GM19395 (cell line): Measurements from ENCODE around the gene MITF.

Experiments used
- ATAC-seq: cut with Tn5 transposase; IDR thresholded peaks from one replicate; pipeline ENCODE4 v1.9.1; 2021; ENCODE audit warnings: mild to moderate bottlenecking, moderate library complexity; ENCODE audit not compliant: unreplicated experiment

The MITF gene, protein sequence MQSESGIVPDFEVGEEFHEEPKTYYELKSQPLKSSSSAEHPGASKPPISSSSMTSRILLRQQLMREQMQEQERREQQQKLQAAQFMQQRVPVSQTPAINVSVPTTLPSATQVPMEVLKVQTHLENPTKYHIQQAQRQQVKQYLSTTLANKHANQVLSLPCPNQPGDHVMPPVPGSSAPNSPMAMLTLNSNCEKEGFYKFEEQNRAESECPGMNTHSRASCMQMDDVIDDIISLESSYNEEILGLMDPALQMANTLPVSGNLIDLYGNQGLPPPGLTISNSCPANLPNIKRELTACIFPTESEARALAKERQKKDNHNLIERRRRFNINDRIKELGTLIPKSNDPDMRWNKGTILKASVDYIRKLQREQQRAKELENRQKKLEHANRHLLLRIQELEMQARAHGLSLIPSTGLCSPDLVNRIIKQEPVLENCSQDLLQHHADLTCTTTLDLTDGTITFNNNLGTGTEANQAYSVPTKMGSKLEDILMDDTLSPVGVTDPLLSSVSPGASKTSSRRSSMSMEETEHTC

DNA sequence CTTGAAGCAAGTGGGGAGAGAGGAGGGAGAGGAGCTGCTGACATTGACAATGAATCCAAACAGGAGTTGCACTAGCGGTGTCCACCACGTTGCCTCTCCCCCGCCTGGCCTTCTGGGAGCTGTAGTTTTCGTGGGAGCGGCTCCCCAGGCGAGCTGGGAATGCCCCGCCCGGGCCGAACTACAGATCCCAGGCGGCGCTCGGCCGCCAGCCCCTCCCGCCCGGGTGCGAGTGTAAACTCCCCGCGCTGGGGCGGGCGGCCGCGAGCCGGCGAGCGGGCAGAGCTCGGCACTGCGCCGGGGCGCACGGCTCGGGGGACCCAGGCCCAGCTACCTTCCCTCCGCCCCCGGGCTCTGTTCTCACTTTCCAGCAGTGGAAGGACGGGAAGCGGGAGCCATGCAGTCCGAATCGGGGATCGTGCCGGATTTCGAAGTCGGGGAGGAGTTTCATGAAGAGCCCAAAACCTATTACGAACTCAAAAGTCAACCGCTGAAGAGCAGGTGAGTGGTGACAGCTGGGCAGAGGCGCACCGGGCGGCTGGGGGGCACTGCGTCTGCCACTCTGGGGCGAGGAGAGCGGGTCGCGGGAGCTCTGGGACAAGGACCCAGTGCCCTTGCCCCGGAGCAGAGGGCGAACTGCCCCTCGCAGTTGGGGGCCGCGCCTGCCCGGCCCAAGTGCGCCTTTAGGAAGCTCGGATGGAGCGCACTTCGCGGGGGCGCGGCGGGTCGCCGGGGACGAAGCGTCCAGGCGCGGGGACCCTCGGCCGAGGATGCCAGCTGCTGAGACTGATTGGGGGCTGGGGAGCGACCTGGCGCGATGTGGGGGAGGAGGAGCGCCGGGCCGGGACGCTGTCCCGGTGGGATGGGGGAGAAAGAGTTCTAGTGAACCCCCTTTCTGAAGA, at the start of gene MITF:
Gene MITF, plus strand, starts transcription at position 261 of the 899 bp plus-strand sequence. Its CDS starts 134 bp downstream, at position 395.
- ATAC-seq = peak; percentile 96

DNA sequence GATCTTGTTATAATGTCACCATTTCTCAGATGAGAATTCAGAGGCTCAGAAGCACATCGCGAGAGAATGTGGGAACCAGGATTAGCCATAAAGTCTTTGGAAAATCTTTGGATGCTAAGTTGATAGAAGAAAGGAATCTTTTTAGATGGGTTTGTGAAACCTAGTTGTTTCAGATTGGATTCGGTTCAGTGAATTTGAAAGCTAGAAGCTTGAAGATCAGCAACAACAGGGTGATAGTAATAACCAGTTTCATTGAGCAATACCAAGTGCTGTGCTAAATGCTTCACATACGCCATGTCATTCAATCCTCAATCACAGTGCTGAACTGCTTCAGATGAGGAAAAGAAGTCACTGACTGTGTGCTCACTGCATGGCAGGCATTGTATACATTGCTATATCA, 47.4 kb upstream of the MITF start:
- no peak for ATAC-seq

DNA sequence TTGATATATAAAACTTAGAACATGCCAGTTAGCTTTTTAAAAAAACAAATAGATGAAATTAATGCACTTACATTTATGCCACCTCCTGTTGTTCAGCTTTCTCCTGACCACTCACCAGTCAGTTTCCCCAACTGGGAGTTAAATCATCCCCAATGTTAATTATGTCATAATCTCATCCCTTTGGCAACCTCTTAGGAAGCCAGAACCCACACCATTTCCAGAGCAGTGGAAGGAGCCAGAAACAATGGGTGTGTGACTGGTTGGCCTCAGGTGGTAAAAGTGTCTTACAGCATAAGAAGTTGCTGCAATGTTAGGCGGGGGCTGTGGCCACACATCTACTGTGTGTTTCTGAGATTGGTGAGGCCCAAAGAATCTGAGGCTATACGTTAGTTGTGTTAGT, 46.5 kb upstream of the MITF start:
- no peak for ATAC-seq

DNA sequence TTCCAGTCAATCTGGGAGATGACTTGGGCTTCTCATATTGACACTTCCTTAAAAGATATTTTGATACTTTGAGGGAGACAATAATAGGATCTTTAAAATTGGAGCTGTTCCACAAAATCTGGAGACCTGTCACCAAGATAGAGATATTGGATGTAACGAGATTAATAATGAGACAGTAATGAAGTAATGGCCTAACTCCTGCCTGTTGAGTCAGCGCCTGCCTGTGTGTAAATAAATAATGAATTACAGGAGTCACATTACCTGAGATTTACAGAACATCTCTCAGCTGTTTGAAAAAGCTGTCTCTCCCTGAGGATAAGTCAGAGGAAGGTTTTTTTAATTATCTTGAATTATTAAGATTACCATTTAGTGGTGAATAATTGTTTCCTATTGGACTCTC, 43.8 kb upstream of the MITF start:
- no peak for ATAC-seq

DNA sequence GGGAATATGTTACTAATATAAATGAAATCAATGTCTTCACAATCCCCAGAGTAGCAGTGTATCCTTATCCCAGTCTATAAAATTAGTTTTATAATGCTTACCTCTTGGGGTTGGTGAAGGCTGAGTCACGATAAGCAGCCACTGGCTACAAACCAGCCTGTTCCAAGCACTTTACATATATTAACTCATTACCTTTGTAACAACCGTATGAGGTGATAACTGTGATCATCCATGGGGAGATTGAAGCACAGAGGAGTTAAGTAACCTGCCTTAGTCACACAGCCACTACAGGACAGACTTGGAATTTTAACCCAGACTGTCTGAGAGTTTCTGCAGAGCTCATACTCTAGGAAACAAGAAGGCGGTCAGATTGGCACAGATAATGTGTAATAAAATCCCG, 43.3 kb upstream of the MITF start:
- ATAC-seq = no peak

DNA sequence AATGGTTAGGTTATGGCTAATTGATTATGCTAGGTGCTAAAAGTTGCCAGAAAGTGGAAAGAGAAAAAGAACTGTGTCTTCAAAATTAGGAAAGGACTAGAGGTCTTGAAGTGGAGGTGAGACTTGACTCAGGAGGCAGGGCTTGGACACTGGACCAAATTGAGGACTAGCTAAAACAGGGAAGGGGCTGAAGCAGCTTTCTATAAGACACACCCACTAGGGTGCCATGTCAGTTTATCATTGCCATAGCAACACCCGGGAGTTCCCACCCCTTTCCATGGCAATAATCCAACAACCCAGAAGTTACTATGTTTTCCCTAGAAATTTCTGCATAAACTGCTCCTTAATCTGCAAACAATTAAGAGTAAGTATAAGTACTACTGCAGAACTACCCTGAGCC, 42.9 kb upstream of the MITF start:
- ATAC-seq = no peak

DNA sequence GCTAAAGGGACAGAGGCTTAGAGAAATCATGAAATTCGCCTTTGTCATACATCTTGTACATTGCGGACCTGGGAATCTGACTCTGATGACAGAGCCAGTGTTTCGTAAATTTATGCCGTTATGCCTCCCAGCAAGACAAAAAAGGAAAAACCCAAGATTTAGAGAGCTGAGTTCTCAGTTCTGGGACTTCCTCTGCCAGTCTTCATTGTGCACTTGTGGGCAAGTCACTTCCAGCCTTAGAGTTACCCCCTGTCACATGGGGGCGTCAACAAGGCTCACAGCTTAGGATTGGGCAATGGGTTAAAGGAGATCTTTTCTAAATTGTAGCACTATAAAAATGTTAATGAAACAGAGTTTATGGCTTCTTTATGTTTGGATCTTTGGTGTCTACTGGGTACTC, 41.9 kb upstream of the MITF start:
- ATAC-seq = no peak

DNA sequence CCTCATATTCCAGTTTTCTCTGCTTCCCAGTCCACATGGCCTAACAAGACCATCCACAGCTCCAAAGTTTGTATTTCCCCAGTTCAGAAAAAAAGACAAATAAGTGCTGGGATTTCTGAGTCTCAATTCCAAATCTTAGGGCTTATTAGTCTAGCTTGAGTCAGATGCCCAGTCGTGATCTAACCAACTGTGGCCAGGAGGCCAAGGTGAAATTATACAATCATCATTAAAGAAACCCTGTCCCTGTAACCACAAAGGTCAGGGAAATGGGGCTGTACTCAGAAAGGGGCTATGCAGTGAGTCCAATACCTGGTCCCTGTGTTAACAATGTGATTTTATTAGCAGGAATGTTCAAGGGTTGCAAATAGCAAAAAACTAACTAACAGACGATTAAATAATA, 40.5 kb upstream of the MITF start:
- no peak for ATAC-seq

DNA sequence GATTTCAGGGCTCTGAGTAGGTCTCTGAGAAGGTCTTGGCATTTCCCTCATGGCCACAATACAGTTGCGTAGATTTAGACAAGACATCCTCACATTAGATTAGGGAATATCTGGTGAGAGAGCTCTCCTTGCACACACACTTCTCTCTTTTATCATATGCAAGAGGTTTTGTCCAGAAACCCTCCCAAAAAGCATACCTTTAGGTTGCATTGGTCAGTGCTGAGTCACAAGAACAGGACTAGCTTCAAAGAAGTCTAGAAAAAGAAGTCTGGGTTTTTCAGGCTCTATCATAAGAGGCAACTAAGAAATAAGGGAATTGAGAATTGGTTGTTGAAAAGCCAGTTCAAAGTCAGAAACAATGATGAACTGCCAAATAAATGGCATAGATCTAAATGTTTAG, 40.1 kb upstream of the MITF start:
- no peak for ATAC-seq

DNA sequence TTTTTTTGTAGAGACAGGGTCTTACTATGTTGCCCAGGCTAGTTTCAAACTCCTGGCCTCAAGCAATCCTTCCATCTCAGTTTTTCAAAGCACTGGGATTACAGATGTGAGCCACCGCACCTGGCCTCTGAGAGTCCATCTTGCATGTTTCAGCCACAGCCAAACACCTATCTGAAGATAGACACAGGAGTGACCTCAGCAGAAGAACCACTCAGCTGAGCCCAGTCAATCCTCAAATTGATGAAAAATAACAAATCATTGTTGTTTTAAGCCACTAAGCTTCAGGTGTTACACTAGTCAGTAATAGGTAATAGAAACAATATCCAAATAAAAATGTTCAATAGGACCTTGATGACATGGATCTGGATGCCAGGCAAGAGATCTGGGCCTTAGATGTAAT, 38.3 kb upstream of the MITF start:
- no peak for ATAC-seq

DNA sequence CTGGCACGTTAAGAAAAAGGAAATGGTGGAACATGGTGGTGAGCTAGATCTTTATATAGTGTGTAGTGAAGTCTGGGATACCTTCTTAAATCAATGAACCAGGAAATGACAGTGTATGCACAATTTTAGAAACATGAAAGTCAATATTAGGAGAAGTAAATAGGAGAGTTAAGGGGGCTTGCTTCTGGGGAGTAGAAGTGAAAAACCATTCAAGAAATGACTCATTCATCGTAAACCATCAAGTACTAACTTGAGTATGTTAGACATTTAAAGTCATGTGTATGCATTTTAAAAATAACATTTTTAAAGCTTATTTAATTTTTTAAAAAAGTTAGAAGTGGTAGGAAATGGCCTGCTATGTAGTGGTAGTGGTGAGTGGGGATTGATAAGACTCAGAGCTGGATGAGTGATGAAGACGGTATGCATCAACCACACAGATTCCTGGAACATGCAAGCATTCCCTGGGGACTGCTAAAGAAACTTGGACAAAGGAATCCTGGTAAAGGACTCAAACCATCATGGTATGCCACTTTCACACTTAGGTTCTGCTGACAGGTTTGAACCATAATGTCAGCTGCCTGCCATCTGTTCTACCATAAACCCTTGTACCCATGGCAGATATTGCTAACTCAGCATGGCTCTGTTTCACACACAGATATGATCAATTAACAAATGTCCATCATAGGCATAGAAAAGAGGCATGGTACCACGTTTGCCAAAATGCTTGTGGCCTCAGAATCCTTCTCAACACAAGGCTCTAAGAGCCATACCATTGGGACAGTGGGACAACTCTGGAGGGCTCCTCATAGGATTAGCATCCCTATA, 28.9 kb upstream of the MITF start:
- no peak for ATAC-seq

DNA sequence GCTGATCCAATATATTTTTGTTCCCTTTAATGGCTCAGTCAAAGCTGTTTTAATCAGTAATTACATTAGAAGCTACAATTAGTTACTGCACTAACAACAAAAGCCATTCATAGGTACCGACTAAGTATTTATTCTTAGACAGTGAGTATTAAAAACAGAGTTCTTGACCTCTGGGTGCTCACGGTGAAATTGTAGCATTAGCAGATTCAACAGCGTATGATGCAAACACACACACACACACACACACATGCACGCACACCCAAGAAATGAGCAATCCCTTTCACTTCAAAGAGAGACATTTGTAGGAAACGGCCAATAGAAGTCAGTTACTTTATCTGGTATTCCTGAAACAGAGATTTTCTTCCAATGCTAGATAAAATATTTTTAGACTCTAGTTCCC, 27.0 kb upstream of the MITF start:
- no peak for ATAC-seq

DNA sequence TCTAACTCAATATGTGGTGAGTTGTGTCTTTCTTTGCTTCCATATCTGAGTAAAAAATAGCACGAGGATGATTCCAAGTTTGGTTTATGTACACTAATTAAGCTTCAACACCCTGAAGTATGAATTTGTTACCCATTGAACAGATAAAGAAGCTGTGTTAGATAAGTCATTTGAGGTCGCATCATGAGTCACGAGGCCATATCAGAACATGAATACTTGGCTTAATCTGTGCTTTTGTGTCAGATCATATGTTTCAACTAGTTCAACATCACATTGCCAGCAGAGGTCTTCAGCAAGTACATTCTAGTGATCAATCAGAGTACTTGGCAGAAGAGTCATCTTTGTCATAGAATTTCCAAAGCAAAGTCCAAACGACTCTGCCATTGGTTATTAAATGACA, 26.3 kb upstream of the MITF start:
- ATAC-seq = no peak

DNA sequence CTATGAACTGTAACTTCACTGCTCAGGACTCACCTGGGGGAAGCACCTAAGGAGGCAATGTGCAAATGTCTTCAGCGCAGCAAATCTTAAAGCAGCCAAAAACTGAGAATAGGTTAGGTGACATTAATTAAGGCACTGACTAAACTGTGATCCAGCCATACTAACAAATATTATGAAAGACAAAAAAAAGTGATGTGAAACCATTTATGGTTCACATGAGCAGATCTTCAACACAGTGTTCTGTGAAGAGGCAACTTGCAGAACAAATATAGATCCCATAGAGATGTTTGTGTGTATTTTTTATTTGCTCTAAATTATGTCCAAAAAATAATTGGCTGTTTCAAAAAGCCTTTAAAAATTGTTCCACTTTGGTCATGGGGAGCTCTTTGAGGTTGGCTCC, 24.1 kb upstream of the MITF start:
- no peak for ATAC-seq

DNA sequence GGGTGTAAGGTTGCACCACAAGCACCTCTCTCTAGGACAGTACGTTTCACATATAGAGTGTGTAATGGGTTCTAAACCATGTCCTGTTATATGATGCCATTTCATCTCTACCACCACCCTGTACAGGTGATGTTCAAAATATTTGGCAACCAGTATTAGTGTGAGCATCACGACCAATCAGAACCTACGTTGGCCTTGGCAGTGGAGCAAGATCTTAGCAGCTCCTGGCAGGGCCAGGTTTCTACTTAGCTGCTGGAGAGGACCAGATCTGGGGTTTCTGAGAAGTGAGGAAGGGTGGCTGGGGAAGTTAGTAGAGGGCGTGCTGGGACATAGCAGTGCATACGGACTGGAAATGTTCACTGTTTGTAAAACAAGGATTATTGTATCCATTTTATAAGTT, 23.1 kb upstream of the MITF start:
- ATAC-seq = no peak

DNA sequence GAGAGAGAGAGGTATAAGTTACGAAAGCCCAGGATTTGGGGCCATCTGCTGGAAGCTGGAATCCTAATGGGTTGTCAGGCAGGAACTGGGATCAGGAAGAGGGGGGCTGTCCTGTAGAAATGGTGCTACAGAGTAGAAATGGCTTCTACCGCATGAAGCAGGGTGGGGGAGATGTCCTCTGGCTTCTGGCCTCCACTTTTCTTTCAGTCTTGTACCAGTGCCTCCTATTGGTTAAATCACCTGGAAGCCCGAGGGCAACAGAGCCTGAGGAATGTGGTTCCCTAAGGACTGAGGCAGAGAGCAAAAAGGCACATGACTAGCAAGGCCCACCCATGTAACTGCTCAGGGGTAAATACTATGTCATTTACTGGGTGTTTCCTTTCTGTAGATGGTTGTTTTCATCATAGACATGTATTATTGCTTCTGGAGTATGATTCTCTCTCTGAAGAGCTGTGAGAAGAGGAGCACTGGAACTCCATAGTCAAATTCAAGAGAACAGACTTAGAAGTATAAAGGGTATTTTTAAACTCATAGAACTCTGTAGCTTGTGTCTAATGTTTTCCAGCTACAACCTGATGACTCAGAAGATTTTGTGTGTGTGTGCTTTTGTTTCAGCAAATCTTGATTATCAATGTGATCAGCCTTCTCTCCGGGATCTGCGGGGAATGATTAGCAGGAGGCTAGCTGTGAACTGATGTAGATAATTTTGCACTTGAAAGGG, 20.2 kb upstream of the MITF start:
- ATAC-seq = no peak

DNA sequence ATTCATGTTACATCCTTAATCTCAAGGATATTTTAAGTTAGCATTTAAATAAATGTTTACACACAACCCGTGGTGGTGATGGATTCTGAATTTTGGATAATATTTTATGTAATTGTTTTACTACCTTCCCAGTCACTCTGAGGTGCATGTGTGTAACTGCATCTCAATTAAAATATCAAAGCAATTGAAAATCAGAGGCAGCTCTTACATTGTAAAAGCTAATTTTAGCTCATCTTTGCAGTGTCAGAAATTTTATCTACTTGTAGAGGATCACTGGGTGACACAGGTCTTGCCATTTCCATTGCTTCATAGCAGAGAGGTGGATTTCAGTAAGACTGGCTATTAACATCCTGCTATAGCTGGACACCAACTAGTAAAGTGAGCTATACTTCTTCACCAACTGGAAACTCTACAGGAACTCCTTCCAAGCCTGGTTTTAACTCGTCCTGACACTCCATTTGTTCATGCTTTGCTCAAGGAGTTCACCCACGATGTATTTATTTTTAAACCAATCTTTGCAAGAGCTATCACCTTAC, 19.6 kb upstream of the MITF start:
- ATAC-seq = no peak

DNA sequence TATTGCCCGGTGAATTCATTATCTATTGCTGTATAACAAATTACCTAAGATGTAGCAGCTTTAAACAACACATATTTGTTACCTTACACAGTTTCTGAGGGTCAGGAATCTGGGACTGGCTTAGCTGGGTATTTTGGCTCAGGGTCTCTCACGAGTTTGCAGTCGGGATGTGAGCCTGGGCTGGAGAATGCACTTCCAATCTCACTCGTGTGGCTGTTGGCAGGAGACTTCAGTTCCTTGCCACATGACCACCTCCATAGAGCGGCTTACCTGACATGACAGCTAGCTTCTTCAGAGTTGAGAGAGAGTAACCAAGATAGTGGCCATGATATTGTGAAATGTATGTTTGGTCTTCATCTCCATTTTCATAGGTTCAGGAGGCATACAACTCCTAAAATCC, 18.4 kb upstream of the MITF start:
- no peak for ATAC-seq

DNA sequence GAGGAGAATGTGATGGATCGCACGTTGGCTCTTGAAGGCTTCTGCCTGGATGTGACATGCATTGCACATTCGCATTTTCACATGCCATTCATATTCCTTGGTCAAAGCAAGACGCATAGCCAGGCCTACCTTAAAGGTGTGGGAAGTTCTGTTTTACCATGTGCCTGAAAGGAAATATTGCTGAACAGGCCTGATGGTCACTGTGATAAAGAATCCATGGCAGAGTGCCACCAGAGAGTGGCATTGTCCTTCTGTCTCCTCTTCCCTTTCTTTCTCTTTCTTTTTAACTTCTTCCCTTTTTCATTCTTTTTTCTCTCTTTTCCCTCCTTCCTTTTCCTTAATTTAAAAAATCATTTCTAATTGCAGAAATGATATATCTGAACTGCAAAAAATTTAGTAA, 15.9 kb upstream of the MITF start:
- ATAC-seq = no peak
